ENCODE measurements around the gene TNFAIP6.
"Not testable (repeated sequence)": the region's sequence is repeated elsewhere in the genome, so short reads cannot be mapped to it uniquely, and the experiment has no call there.

Gene TNFAIP6

GRCh38 chr2:151361674-151362370, 4.4 kb downstream of the TNFAIP6 start:
- no peak for DNase-seq

DNA sequence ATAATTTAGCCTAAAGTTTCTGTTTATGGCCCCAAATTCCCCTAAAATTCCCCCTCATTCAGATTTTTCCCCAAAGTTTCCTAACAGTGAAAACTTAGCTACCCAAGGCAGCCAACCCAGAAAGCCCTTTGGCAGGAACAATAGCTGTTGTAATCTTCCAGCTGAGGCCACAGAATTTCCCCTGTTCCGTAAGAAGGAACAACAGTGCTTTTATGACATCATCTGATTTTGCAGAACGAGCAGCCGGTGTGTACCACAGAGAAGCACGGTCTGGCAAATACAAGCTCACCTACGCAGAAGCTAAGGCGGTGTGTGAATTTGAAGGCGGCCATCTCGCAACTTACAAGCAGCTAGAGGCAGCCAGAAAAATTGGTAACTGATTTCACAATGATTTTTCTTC, 6.3 kb downstream of the TNFAIP6 start:
- no peak for DNase-seq

DNA sequence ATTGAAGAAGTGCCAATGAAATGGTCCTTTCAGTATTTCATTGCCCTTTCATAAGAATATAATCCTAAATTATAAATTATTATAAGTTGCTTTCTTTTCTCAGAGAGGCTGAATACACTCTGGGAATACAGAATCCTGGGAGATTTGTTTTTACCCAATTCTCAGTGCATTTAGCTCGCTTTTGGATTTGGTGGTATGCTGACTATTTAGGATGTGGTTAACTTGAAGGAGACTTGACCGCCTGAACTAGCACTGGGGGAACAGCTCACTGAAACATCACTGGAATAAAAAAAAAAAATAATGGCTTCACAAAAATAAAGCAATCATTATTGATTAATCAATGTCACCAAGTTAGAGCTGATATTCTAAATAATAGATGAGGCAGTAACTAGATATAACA, 10.2 kb downstream of the TNFAIP6 start:
- no peak for DNase-seq

DNA sequence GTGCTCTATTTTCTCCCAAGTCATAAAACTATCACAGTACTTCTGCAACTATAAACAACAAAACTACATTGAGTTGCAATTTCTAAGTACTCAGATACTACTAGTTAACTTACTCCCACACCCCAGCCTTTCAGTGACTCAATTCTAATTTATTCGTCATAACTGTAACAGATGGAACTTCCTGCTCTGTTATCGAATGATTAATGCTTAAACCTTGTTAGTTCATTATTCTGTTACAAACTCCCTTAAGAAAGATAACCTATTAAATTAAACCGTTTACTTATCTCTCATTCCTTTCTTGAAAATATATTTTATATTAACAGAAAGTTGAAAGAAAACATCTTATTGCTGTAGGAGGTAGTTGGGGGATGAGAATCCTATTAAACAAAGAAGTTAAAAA, 17.0 kb downstream of the TNFAIP6 start:
- DNase-seq, result no peak

DNA sequence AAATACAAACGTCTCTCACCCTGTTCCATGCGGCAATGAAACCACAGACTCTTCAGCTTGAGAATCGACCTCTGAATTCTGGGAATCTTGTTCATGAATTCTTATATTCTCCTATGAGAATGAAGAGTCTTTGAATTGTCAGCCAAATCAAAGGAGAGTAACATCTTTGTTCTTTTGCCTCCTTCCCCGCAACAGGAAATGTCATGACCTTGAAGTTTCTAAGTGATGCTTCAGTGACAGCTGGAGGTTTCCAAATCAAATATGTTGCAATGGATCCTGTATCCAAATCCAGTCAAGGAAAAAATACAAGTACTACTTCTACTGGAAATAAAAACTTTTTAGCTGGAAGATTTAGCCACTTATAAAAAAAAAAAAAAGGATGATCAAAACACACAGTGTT, 21.8 kb downstream of the TNFAIP6 start:
- DNase-seq, result no peak

DNA sequence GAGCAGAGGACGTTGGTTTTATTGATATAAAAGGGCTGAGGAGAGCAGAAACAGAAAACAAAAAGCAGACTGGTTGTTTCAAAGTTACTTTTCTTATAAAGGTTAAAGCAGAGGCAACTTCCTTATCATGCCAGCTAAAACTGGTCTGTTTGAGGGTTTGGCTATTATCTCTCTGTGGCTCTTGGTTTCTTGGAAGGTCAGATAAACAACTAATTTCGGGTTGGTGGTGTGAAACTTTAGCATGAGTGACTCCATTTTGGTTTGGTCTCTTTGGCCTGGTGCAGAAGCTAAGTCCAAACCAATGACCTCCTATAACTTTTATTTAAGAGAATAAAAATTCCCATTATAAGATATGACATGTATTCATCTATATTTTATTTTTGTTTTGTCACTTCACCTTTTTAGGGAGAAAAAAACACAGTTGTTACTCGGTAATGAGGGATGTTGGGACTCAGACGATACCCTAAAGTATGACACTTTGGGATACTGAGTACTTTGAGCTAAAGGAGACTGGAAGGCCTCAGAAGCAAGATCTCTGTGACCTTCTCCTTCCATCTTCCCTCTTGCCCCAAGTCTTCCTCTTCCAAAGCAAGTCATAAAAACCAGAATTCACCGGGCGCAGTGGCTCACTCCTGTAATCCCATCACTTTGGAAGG, 23.3 kb downstream of the TNFAIP6 start:
- no peak for DNase-seq

GRCh38 chr2:151381266-151381665, 23.9 kb downstream of the TNFAIP6 start:
- no peak for DNase-seq

DNA sequence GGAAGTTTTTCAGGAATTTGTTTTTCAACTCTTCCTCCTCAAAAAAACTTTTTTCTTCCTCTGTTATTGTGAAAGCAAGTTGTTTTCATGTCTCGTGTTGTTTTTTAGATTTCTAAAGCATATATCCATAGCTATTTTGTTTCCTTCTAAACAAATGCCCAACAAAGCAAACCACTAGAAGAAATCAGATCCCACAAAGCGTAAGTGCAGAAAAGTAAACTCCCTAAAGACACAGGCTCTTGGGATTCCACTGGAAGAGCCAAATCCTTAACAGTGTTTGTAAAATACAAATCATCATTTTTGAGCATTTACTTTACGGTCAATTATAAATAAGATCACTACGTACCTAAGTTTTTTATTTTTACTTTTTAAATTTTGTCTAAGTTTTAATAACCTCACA, 30.6 kb downstream of the TNFAIP6 start:
- DNase-seq, result no peak

DNA sequence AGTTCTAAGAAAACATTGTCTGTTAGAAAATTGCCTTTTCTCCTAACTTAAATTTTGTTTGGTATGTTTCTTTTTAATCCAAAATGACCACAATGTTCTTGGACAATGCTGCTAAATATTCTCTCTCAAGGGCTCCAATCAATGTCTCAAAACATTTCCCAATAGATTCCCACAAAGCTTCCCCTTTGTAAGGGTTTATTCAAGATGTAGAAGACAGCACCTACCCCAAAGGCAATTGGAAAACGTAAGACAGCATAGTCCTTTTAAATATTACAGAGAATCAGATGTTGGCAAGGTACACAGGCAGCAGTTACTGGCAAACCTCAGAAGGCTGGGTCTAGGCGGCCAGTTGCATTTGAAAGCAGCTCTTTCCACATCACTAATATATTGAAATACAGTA, 34.0 kb downstream of the TNFAIP6 start:
- DNase-seq, result no peak

DNA sequence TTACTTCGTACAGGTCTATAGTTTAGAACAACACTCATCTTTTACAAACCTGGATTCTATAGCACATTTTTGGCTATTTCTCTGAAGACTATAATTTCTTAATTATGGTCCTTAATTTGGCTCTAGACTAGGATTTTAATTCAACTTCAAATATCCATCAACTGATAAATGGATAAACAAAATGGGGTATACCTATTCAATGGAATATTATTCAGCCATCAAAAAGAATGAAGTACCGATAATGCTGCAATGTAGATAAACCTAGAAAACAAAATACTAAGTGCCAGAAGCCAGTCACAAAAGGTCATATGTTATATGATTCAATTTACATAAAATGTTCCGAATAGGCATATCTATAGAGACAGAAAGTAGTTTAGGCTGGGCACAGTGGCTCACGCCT, 37.1 kb downstream of the TNFAIP6 start:
- no peak for DNase-seq

GRCh38 chr2:151395509-151396374, 38.4 kb downstream of the TNFAIP6 start:
- no peak for DNase-seq

GRCh38 chr2:151399981-151400380, 42.6 kb downstream of the TNFAIP6 start:
- DNase-seq, result no peak

DNA sequence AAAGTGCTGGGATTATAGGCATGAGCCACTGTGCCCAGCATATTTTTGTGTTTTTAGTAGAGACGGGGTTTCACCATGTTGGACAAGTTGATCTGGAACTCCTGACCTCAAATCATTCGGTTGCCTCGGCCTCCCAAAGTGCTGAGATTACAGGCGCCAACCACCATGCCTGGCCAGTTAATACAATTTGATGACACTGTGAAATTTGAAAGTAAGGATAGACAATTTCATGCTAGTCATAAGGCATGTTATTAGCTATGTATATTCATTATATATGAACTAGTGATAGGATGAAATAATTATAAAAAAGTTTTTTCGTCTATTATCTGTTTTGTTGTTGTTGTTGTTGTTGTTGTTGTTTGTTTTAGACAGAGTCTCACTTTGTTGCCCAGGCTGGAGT, 43.8 kb downstream of the TNFAIP6 start:
- no peak for DNase-seq

- DNase-seq, result no peak
Observed at GRCh38 chr2:151403914-151404313, 46.5 kb downstream of the TNFAIP6 start.

GRCh38 chr2:151405376-151405775, 48.0 kb downstream of the TNFAIP6 start:
- DNase-seq, result no peak

DNA sequence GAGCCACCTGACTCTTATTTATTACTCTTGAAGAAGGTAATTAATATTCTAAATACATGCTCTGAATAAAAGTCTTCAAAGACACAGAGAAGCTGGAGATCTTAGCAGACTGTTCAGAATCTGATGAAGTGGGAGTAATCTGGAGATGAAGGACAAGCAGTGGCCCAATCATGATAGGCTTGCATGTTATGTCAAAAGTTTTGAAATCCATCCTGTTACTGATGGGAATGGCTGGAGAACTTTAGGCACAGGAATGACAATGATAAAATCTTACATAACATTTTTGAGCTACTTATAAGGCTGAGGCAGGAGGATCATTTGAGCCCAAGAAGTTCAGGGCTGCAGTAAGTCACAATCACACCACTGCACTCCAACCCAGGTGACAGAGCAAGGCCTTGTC, 49.9 kb downstream of the TNFAIP6 start:
- no peak for DNase-seq

GRCh38 chr2:151408788-151409600, 51.6 kb downstream of the TNFAIP6 start:
- no peak for DNase-seq

- DNase-seq, result peak; percentile 75
Observed at GRCh38 chr2:151409601-151410484, 52.5 kb downstream of the TNFAIP6 start, which contains the start of gene RIF1. RIF1 (plus strand) TSS chr2:151409902; CDS start chr2:151410424, 522 bp downstream.

GRCh38 chr2:151410485-151410834, 53.1 kb downstream of the TNFAIP6 start:
- DNase-seq, result no peak

DNA sequence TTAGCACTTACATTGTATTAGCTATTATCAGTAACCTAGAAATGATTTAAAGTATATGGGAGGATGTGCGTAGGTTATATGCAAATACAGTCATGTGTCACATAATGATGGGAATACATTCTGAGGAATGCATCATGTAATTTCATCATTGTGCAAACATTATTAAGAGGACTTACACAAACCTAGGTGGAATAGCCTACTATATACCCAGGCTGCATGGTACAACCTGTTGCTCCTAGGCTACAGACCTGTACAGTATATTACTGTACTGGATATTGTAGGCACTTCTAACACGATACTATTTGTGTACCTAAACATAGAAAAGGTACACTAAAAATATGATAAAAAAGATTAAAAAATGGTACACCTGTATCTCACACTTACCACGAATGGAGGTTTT, 60.3 kb downstream of the TNFAIP6 start:
- no peak for DNase-seq

DNA sequence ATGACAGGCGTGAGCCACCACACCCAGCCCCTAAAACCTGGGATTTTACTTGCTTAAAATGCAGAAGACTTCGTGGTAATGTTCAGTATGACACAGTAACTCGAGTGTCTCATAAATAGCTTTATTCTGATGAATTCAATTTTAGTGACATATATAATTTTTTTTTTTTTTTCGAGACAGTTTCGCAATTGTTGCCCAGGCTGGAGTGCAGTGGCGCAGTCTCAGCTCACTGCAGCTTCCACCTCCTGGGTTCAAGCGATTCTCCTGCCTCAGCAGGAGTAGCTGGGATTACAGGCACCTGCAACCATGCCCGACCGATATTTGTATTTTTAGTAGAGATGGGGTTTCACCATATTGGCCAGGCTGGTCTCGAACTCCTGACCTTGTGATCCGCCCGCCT, 64.3 kb downstream of the TNFAIP6 start:
- not testable (repeated sequence) for DNase-seq

- DNase-seq, result no peak
Observed at GRCh38 chr2:151422917-151423439, 65.6 kb downstream of the TNFAIP6 start.

Measured in 8988T (cell line).